Dermis microvascular lymphatic vessel endothelial cell (primary cell): ENCODE results near the gene PXK. TPM values are rescaled to one million over a fixed set of nuclear protein-coding genes. Genes with fewer than 3 reads are reported as not detected.

ENCODE experiments used
- DNase-seq, 2 donors: peaks; one replicate each; pipeline versions ENCODE4 v3.0.0 to v3.0.0-alpha.2; 2010; ENCODE audit warnings: low read depth in 2 of 2
- total RNA-seq: library from RNA; depleted of rRNA; stranded (reverse); fragments of >200 nt; gene quantifications from 2 replicates; pipeline ENCODE4 v1.2.1, GENCODE V29; 2014

The PXK gene
- total RNA-seq, 1 donor from 2014 or later: 18.0 TPM

DNA sequence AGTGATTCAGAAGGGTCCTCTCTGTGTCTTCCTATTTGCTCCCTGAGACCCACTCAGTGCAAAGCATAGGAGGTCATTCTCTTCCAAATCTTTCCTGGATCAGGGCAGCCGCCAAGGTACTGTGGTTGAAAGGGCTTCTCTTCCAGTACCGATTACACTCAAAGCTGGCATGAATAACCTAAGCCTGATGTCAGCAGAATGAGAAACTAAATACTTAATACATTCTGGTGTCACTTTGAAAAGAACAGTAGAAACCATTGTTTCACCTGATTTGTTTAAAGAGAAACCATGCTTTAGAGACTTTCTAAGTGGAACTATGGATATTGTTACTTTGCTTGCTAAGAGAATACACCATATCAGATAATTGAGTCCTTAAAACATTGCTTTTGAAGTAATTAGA is 50.8 kb downstream of the PXK start:
- DNase-seq: no peak

DNA sequence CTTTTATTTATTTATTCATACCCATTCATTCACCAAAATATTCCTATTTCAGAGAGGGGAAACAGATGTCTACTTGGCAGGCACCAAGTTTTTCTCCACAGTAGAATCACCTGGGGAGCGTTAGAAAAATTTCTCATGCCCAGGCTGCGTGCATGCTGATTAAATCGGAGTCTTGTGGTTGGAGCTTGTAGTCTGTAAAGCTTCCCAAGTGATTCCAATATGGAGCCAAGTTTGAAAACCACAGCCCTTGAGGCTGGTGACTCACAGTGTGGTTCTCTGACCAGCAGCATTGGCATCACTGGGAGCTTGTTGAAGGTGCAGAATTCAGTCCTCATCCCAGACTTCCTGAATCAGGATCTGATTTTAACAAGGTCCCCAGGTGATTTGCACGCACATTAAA is 51.2 kb downstream of the PXK start:
- DNase-seq: peak in 1 of 2 donors; percentile 73

DNA sequence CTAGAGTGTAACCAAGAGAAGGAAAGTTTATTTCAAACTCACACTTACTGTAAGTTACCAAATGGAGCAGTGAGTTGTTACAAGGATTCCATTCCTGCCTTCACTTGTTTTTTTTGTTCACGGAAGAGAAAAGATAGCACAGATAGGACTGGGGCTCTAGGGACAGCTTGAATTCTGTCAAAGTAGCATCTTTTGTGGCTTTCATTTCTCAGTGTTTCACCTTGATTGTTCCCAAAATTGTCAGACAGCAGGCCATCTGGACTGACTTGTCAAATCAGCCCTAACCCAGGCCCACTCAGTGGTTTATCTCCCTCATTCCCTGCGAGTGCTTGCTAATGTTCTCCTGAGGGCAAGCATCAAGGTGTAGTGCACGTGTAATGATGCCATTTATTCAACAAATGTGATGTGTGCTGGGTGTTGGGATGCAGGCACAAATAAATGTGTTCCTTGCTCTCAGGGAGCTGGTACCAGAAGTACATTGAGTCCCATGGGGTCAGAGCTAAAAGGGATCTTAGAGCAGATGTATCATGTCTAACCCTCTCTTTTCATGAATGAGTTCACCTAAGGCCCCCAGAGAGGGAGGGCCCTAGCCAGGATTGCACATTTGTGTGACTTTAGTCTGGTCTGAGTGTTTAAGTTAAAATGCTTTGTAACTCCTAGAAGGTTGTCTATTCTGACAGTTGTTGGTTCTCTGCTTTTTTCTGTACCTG is 51.8 kb downstream of the PXK start:
- no peak for DNase-seq

DNA sequence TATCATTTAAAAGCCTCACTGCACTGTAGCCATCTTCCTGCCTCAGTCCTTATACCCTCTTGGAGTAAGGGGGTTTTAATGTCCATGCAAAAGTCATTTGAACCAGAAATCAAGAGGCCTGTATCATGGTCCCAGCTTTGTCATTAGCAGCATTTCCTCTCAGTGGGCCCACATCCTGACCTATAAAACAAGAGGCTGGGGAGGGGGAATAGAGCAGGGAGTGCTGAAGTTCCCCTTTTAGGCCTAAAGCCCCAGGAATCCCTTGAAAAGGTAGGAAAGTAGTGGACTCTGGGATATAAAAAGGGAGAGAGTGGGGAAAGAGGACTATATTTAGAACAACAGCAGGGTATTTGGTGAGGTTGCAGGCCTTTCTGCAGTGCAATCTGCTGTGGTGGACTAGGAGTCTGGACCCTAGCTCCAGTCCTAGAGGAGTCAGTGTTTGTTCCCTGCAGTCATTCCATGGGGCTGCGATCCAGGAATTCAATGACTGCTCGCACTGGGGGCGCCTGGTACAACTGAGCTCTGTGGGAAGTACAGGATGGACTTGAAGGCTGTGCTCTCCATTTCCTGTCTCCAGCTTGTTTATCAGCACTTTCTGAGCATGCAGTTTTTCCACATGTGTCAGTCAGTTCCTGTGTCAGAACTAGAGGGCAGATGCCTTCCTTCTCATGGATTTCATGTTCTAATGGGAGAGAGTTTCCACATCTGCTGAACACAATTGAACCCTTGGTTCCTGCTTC is 54.1 kb downstream of the PXK start:
- DNase-seq: peak; percentile 95 to 98

DNA sequence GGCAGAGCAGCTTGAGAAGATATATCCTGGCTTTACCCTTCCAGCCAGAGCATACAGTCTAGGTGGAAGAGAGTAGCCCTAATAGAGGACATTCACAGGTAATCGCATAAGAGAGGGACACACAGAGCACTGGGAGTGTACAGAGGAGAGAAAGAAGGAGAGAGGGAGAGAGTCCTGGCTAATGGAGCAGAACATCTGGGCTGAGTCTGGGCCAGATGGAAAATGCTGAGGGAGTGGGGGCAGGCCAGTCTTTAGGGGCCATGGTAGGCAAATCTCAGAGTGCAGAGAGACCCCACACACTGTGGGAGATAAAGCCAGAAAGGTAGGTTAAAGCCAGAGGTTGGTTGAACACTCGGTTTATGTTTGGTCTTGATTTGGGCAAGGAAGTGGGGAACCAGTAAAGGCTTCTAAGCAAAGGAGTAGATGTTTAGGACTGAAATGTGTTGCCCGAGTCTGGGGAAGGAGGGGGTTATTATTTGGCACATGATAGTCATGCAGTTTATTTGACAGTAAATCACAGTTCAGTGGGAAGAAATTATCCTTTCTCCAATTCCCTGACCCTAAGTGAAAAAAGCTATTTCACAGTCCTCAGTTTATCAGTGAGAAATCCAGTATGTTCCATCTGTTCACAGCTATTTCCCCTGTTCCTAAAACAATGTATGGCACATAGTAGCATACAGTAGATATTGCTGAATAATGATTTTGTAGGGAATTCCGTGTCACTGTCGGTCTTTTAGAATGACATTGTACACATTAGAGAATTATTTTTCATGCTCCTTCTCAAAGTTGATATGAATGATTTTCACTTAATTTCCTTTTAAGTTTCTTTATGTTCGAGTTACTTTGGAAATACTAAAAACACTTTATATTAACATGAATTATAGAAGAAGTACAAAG is 55.2 kb downstream of the PXK start:
- no peak for DNase-seq

DNA sequence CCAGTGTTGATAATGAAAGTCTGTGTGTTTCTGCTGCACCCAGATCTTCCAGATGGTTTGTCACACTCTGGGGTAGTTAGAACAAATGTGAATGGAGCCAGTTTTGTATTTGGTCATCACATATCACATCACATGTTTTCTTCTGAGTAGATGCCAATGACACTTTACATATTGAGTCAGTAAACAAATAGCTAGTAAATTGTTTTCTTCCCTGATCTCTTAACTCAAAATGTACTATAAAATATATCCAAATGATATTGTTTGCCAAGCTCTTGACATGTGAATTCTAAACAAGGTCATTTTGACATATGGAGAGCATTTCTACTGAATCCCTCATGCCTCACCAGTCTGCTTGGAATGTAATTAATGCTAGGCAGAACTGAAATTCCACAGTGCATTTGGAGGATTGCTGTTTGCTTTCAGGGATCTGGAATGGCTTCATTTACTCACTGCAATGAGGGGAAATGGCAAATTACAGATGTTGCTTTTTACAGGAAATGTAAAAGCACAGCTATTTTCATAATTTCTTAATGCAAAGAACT is 55.9 kb downstream of the PXK start:
- DNase-seq: peak in 1 of 2 donors; percentile 50

DNA sequence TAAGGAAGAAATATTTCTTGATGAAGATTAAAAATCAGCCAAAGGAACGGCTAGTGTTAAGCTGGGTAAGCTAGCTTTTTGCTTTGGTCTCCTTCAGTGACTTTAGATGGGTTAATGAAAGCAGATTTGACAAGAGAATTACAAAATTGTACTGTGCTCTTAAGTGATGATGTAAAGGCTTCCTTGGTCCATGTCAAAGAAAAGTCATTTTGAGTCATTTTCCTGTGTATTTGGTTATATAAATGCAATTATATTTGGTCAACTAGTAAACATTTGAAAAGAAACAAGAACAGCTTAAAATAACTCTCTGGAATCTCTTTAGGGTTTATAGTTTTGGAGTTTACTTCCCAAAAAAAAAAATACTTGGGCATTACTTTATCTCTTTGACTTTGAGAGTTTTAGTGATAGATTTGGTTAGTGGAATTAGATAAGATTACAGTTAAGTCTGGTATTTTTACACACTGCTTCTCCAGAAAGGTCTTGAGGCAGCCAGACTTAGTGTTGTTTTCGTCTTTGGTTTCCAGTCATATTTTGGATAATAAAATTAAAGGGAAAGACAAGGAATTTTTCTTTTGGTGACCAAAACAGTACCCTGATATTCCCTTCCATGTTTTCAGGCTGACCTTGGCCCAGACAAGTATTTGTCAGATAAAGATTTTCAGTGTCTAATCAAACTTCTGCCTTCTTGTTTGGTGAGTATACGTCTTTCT is 58.6 kb downstream of the PXK start:
- DNase-seq: no peak

DNA sequence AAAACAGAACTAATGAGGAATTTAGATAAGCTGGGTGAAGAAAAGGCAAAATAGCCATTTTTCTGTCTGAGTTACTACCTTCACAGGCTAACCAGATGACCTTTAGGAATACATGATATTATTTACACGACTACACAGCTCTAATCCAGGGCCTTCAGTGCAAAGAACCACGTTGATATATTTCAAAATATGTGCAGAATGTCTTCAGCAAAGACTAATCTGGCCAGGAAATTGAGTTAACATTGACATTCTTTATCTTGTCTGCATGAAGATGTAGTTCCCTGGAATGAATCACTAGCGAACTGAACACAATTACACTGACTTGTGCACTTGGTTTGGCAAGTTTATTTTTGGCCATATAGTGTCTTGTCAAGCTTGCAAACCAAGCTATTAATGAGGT is 59.5 kb downstream of the PXK start:
- DNase-seq: no peak

DNA sequence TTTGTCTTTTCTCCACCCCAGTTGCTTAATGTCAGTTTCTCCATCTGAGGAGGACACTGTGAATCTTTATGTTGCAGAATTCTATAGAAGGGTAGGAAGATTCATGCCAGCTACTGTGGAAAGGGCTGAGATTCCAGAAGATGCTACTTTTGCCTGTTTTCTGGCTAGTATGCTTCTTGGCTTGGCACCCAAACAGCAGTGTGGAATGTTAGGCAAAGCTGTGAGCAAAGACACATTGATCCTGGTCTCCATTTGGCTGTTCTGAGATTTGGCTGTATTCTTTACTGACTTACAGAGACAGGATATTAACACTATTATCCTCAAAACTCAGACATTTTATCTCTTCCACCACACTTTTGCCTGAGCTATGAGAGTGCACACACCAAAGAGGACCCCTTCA is 61.6 kb downstream of the PXK start:
- DNase-seq: no peak

DNA sequence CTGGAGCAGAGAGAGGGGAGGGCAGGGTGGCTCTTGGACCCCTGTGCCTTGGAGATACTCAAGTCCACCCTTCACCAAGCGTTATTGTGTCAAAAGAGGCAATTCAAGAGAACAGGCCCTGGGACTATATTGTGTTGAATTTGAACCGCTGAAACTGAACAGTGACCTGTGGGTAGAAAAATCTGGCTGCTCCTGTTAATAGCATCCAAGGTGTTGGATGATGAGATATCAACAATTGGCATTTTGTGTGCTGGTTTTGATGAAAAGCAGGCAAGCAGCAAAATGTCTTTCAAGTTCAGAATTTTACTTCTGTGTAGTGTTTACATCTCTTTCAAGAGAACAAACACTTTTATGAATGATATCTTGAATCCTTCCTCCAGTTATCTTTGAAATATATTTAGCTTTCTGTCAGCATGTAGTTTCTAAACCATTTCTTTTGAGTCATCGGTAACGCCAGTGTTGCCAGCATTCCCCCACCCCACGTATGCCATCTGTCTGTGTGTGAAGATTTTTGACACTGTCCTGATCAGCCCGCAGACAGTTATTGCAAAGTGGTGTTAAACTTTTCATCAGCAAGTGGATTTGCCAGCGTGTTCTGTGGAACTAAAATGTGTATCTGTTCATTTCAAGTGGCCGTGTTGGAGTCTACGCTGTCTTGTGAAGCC is 66.1 kb downstream of the PXK start:
- no peak for DNase-seq

DNA sequence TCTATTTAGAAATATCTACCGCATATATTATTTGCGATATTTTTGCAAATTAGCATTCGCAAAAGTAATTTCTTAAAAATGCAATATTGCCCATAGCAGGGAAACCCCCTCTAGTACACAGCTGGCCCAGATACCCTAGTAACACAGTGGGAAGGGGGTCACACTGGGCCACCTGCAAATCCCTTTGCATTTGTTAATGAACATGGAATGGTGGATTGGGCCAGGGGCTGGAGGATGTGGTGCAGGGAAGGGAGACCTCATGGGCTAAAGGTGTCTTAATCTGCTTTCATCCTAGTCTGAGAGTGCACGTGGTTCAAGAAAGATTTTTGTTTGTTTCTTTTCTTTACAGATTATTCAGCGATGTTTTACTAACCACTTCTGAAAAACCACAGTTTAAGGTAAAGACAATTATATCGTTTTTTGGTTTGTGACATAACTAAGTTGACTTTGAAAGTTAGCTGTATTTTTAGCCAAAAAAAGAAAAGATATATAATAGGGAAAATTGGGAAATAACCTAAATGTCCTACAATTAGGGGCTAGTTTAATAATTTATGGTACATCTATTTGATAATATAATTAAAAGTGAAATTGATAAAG is 70.9 kb downstream of the PXK start:
- no peak for DNase-seq

DNA sequence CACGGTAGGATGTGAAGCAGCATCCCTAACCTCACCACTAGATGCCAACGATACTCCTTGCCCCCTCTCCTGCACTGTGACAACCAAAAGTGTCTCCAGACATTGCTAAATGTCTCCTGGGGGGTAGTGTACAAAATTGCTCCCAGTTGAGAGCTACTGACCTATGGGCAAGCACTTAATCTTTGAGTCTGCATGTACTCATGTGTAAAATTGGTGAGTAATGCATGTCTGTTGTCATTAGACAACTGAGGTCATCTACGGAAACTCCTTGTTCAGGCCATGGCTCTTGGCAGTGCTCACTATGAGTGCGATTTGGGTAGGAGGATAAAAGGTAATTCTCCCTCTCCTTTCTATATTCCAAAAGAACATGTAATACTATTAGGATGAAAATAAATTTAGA is 71.7 kb downstream of the PXK start:
- peak in 1 of 2 donors; percentile 53 for DNase-seq

DNA sequence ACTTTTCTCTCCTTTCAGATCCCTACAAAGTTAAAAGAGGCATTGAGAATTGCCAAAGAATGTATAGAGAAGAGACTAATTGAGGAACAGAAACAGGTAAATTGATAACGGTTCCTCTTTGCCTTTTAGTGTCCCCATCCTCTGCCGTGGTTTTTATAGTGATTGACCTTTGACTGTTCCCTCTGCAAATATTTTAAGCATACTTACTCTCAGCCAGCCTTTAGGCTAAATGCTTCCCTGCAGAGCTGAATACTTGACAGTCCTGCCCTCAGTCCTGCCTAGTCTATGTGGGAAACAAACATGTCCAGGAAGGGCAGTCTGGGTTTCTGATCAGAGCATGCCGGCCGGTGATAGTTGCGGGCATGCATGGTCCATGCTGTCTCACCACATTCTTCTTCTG is 76.2 kb downstream of the PXK start:
- no peak for DNase-seq

DNA sequence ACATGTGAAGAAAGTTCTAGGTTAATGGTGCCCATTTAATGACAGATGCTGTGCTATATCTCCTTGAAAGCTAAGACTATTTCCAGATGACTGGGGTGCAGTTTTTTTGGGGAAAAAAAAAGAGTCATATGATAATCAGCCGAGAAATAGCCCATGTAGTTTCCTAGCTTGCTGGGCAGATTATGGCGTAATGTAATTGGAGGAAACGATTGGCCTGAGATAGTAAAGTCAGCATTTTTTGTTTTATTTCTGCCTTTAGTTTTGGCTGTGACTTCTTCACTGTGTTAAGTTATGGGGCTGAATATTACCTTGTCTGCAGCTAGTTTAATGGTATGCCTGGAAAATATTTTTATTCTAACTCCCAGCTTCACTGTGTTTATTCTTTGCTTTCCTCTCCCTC is 77.0 kb downstream of the PXK start:
- DNase-seq: no peak

DNA sequence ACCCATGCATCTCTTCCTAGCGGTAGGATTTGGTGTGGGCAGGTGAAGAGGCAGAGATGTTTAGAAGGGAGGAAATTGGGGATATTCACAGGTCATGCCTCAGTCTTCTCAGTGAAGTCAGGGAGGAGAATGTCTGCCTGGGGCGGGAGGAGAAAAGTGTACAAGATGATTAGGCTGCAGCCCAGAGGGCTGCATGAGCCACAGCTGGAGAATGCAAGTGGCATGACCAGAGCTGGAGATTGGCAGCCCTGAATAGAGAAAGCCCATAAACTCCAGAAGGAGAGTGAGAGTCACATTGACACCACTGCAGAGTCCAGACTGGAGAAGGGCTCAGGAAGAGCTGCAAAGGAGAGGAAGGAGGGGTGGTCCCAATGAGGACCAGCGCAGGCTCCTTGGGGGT is 78.3 kb downstream of the PXK start:
- no peak for DNase-seq

DNA sequence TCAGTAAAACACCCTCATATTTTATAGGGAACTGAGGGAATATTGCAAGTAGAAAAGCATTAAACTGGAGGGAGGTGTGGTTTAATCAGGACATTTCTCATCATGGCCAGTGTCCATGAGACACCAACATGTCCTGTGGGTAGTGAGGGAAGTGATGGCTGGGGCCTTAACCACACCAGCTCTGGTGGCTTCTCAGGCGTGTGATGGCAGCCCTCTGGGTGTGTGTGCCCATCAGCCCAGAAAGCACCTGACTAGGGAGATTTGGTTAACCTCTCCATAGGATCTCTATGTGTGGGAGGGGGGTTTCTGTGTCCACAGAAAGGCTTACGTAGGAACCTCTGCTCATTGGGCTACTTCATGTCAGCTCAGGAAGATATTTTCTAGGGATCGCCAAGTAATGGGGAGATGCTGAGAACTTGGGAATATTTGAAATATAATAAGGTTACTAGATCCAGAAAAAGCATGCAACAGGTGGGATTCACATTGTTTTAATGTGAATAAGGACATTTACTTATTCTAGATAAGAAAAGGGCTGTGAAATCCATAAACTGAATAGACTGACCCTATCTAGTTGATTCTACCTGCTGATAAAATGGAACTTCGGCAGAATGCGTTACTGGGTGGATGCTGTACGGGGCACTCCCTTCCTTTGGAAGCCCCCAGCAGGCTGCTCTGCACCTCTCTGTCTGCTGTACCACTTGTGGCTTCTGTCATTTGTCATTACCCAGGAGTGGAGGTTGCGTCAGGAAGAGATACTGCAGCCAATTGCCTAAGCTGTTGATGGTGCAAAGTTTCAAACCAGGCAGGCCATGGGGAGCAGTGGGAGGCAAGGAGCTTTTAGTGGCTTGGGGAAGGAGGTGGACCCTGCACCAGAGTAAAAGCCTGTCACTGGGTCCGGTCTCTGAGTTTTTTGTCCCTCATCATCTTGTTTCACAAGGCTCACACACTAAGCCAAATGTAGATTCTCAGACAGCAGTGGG is 79.4 kb downstream of the PXK start:
- no peak for DNase-seq

DNA sequence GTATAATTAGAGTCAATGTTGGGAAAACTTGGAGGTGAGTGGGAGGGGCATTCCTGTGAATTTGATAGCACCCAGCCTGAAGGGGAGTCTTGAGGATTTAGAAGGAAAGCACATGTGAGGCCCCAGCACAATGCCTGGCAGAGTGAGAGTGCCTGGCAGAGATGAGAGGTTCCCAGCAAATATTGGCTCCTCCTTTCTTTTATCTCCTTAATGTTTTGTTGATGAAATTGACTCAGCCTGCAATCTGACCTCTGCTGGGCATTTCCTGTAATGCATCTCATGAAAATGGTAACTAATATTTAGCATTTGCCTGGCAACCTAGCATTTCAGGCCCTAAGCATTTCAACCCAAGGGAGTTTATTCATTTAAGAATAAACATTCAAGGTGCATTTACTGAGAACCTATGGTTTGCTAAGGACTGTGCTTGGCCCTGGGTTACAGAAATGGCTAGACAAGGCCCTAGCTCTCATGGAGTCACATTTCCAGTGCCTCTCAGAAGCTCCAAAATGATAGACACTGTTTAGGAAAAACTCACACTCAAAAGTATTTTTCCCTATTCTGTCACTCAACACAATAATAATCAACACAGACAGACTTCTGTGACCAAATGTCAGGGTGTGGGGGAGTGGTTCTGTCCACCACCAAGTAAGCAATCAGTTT is 82.0 kb downstream of the PXK start:
- DNase-seq: peak; percentile 36 to 72

DNA sequence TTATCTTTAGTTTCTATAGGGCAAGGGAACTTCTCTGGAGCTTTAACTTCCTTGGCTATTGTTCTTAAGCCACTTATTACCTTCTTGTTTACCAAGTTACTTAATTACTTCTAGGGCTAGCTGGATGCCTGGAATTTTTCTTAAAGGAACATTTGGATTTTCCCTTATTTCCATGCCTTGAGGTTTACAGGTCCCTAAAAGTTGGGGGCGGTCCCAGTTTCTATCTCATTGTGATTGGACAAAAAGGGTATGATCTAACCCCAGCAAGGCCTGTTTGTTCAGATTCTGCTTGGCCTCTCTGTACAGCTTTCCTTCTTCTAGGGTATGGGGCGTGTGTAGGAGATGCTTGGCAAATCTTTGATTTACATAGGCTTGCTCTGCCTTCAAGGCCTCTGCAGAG is 83.5 kb downstream of the PXK start:
- no peak for DNase-seq

DNA sequence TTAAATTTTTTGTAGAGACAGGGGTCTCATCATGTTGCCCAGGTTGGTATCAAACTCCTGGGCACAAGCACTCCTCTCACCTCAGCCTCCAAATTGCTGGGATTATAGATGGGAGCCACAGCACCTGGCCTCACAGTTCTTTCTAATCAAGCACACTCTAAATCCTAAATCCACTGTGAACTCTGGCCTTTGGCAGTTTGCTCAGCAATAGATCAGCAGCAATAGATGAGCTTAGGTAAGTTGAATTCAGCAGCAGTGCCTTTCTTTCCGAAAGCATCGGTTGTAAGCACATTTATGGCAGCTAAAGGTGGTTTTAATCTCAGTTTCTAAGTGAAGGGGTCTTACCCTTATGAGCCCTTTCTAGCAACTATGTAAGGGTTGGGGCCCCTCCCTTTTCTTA is 84.4 kb downstream of the PXK start:
- DNase-seq: no peak
